ENCODE data around the gene TSPAN5. TPM values are rescaled to one million over a fixed set of nuclear protein-coding genes. Genes with fewer than 3 reads are reported as not detected.

TSPAN5 gene
- total RNA-seq = 45.9 and 68.6 TPM in 2 replicates

DNA sequence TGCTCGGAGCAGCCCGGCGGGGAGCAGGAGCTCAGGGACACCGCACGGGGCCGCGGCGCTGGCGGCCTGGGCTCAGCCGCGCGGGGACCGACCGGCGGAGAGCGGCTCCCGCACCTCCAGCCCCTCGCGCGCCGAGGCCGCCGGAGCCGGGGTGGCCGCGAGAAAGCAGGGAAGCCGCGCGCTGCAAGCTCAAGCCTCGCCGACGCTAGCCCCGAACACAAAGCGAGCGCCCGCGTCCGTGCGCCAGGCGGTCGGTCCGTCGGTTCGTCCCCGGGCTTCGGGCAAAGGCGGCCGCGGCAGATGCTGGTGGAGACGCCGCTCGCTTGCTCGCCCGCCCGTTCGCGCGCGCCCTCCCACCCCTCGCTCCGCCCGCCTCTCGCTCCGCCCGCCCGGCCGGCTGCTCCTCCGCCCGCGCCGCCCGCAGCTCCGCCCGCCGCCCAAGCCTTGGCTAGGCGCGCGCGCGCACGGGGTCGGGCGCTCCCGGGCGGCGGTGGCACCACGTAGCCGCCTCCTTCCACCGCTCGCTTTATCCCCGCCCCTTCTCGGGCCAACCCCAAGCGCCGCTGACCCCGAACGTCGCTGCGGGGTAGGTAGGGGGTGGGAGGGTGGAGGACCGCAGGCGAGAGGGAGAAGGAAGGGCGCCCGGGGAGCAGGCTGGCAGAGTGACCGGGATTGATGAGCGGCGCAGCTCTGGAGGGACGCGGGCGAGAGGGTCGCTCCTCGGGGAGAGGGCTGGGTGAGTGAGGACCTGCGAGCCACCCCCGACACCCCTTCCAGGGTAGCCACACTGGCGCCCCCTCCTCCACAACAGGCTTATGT, at the start of gene TSPAN5:
Gene TSPAN5 (minus strand): TSS at position 325 of the 819 bp plus-strand sequence.

